ENCODE data around the gene ARPC4.

Gene ARPC4

DNA sequence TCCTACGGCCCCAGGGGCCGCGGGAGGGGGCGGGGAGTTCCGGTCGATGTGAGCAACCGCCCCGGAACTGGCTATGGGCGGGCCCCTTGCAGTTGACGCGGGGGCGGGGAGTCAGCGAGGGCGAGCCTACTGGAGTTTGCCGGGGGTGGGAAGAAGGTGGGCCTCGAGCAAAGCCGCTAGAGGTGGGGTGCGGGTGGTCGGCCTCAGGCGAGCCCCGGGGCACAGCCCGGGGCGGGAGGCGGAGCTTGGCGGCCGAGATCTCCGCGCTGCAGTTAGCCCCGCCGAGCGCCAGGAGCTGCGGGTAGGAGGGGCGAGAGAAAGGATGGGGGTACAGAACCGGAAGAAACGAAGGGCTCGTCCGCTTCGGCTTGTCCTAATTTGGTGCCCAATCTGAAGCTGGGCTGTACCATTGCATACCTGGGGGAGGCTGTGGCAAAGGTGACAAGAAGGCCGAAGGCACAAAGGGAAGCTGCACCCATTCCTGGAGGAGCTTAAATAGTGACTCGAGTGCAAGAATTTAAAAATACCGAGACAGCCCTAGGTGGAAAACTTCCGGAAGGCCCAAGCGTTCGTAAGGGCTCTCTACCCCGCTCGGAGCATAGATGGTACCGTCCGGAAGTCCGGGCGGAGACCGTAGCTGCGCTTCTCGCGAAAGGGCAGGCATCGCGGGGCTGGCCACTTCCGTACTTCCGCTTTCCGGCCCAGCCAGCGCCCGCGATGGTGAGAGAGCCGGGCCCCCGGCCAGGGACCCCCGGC is at the start of gene ARPC4, which contains the start of gene TADA3:
Gene ARPC4, plus strand, starts transcription at position 678 of the 756 bp plus-strand sequence. Its CDS starts 40 bp downstream, at position 718.
Gene TADA3, minus strand, starts transcription at position 69 of the 756 bp plus-strand sequence. CDS start 1,007 bp downstream, outside the sequence.
- DNase-seq (ENCODE audit: insufficient read length, low spot score) (peak; percentile 93), FAIRE-seq (no peak)
- no peak for TF ChIP-seq CTCF (IDR thresholded peaks at IDR 0.05; ENCODE audit: insufficient read depth, missing control alignments)

DNA sequence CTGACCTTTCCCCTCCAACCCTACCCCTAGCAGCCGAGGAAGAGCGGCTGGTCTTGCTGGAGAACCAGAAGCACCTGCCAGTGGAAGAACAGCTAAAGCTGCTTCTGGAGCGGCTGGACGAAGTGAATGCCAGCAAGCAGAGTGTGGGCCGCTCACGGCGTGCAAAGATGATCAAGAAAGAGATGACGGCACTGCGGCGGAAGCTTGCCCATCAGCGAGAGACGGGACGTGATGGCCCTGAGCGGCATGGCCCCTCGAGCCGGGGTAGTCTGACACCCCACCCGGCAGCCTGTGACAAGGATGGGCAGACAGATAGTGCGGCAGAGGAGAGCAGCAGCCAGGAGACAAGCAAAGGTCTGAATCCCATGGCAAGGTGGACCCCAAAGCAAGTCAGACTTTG is 49.3 kb upstream of the ARPC4 start:
- FAIRE-seq (no peak), DNase-seq (ENCODE audit: insufficient read length, low spot score) (no peak)

DNA sequence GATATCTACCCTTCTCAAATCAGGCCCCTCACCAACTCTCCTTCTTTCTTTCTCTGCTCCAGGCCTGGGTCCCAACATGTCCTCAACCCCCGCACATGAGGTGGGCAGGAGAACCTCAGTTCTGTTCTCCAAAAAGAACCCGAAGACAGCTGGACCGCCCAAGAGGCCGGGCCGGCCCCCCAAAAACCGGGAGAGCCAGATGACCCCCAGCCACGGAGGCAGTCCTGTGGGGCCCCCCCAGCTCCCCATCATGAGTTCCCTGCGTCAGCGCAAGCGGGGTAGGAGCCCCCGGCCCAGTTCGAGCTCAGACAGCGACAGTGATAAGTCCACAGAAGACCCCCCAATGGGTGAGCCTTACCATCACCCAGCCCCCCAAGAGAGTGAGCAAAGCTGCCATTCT is 48.7 kb upstream of the ARPC4 start:
- no peak for TF ChIP-seq CTCF (IDR thresholded peaks at IDR 0.05; ENCODE audit: insufficient read depth, missing control alignments)
- FAIRE-seq (no peak), DNase-seq (ENCODE audit: insufficient read length, low spot score) (no peak)

More for the DNA sequence above, 49.3 kb upstream of the ARPC4 start:
- TF ChIP-seq CTCF (IDR thresholded peaks at IDR 0.05; ENCODE audit: insufficient read depth, missing control alignments): no peak

DNA sequence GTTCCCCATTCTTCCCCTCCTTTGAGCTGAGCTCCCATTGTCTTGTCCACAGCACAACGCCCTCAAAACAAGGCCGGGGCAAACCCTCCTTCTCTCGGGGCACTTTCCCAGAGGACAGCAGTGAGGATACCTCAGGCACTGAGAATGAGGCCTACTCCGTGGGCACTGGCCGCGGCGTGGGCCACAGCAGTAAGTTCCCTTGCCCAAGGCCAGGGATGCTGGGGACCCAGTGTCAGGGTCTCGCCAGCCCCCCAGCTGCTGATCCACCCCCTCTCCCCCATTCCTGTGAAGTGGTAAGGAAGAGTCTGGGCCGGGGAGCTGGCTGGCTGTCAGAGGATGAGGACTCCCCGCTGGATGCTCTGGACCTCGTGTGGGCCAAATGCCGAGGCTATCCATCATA is 47.4 kb upstream of the ARPC4 start:
- no peak for TF ChIP-seq CTCF (IDR thresholded peaks at IDR 0.05; ENCODE audit: insufficient read depth, missing control alignments)
- DNase-seq (ENCODE audit: insufficient read length, low spot score) (no peak), FAIRE-seq (no peak)

GRCh38 chr3:9746330-9746729 is 46.6 kb upstream of the ARPC4 start:
- no peak for DNase-seq (ENCODE audit: insufficient read length, low spot score)
- FAIRE-seq: no peak
- no peak for TF ChIP-seq CTCF (IDR thresholded peaks at IDR 0.05; ENCODE audit: insufficient read depth, missing control alignments)

- DNase-seq (ENCODE audit: insufficient read length, low spot score): no peak
- no peak for TF ChIP-seq CTCF (IDR thresholded peaks at IDR 0.05; ENCODE audit: insufficient read depth, missing control alignments)
- no peak for FAIRE-seq
These were observed 45.6 kb upstream of the ARPC4 start for GRCh38 chr3:9747267-9747666.

DNA sequence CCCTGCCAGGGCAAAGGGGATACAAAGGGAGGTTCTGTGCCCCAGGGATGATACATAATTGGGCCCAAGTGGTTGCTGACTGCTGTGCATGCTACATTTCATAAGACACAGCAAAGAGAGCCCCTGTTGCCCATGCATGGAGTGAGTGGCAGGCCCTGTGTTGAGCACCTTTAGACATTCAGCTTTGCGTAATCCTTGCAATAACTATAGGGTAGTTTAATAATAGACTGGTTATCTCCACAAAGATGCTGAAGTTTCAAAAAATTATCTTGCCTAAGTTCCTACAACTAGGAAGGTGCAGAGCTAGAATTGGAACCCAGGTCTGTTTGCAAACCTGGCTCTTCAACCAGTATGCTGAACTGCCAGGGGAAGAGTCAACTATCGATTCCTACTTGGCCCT is 44.9 kb upstream of the ARPC4 start:
- FAIRE-seq (no peak), DNase-seq (ENCODE audit: insufficient read length, low spot score) (no peak)
- TF ChIP-seq CTCF (IDR thresholded peaks at IDR 0.05; ENCODE audit: insufficient read depth, missing control alignments): no peak

Measured in D721Med (cell line).